Measurements from ENCODE around the gene SLC30A3. TPM values are rescaled to one million over a fixed set of nuclear protein-coding genes. Genes with fewer than 3 reads are reported as not detected.

The SLC30A3 gene
- total RNA-seq, 4 donors from 2014 or later: 0.20 TPM; not detected in 3

DNA sequence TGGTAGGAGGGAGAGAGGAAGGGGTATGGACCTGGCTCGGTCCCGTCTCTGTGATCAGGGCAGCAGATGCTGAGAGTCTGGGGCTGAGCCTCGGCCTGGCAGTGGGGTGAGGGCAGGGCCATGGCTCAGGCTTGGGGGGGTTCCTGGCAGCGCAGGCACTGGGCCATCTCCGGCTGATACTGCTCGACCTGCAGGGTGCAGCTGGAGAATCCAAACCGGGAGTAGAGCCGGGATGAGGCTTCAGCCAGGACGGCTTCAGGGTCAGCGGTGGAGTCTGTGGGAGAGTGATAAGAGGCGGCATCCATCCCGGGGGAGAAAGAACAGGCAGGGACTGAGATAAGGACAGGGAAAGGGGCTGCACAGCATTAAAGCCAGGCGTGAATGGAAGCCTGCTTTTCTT, 7.7 kb downstream of the SLC30A3 start:
- no peak overlapping the region for H3K4me3 ChIP-seq
- intact Hi-C loops (cut with DNase I; ENCODE audit: low total_unique reads) (no loop called here), in situ Hi-C loops (cut with MboI; ENCODE audit: low sequenced_read_pairs in 4 of 4) (no loop called here)
- TF ChIP-seq, protein P1, sequence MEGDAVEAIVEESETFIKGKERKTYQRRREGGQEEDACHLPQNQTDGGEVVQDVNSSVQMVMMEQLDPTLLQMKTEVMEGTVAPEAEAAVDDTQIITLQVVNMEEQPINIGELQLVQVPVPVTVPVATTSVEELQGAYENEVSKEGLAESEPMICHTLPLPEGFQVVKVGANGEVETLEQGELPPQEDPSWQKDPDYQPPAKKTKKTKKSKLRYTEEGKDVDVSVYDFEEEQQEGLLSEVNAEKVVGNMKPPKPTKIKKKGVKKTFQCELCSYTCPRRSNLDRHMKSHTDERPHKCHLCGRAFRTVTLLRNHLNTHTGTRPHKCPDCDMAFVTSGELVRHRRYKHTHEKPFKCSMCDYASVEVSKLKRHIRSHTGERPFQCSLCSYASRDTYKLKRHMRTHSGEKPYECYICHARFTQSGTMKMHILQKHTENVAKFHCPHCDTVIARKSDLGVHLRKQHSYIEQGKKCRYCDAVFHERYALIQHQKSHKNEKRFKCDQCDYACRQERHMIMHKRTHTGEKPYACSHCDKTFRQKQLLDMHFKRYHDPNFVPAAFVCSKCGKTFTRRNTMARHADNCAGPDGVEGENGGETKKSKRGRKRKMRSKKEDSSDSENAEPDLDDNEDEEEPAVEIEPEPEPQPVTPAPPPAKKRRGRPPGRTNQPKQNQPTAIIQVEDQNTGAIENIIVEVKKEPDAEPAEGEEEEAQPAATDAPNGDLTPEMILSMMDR (IDR thresholded peaks at IDR 0.05 in 4 of 5, conservative IDR thresholded peaks at IDR 0.05 in 1 of 5): no peak
- TF ChIP-seq POLR2A (IDR thresholded peaks at IDR 0.05): no peak
- no peaks in the 10 kb centered on the region for H3K36me3 ChIP-seq
- no peaks in the 10 kb centered on the region for H3K9me3 ChIP-seq
- H3K4me1 ChIP-seq: no peaks in the 10 kb centered on the region
- DNase-seq: no peak
- ATAC-seq: no peak
- H3K27me3 ChIP-seq: peaks cover 6 to 20% (median 15%) of the 10 kb centered on the region in 3 donors
- H3K27ac ChIP-seq: no peak overlapping the region

DNA sequence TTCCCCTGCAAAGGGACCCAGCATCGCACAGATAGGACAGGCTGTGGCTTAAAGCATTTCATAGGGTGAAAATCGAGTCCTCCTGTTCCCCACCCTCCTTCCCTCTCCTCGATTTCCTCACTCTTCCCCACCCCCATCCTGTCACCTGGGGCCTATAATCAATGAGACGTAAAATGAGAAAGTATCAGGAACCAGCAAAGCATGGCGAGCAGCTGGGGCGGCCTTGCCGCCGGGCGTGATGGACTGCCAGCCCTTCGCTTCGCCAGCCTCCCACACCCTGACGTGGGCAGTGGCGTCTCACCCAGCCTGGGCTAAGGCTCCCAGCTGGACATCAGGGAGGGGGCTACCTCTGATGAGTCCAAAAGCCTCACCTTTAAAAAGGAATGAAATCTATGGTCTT, 11.1 kb downstream of the SLC30A3 start:
- intact Hi-C loops (cut with DNase I; ENCODE audit: low total_unique reads): no loop called here
- TF ChIP-seq, protein P1 (IDR thresholded peaks at IDR 0.05 in 4 of 5, conservative IDR thresholded peaks at IDR 0.05 in 1 of 5): no peak
- no peak for TF ChIP-seq POLR2A (IDR thresholded peaks at IDR 0.05)
- no peak for DNase-seq
- H3K36me3 ChIP-seq: no peaks in the 10 kb centered on the region
- no peaks in the 10 kb centered on the region for H3K4me1 ChIP-seq
- H3K27me3 ChIP-seq: no peaks in the 10 kb centered on the region
- no peaks in the 10 kb centered on the region for H3K9me3 ChIP-seq
- in situ Hi-C loops (cut with MboI; ENCODE audit: low sequenced_read_pairs in 4 of 4): no loop called here
- ATAC-seq: no peak
- H3K27ac ChIP-seq: no peak overlapping the region
- no peak overlapping the region for H3K4me3 ChIP-seq

DNA sequence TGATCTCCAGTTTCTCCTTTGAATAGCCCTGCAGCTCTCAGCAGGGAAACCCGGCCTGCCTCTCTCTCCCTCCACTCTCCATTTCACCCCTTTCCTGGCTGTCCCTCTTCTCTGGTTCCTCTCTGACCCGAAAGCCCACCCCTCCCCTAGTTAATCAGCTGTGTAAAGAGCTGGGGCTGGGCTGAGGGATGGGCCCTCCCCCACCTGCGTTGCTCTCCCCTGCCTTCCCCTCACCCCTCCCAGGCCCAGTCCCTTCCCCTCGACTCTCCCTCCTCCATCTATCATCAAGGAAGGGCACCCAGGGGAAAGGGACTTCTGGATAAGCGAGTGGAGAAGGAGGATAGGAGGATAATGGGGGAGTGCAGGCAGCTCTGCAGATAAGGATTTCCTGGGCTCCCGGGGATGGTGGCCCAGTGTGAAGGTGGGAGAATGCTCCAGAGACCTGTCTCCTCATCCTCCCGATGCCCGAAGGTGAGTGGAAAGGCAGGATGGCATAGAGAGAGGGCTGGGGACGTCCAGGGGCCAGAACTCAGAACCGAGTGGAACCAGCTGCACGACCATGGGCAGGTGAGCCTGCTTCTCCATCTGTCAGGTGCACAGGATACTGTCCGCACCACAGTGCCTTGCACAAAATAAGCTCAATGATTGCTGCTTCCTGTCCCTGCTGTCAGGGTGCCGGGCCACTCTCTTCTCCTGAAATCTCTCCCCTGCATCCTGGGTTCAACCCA, 12.0 kb downstream of the SLC30A3 start:
- ATAC-seq (no peak), DNase-seq (no peak)
- H3K27me3 ChIP-seq: no peaks in the 10 kb centered on the region
- no peak for TF ChIP-seq POLR2A (IDR thresholded peaks at IDR 0.05)
- TF ChIP-seq, protein P1 (IDR thresholded peaks at IDR 0.05 in 4 of 5, conservative IDR thresholded peaks at IDR 0.05 in 1 of 5): no peak
- in situ Hi-C loops (cut with MboI; ENCODE audit: low sequenced_read_pairs in 4 of 4): no loop called here
- intact Hi-C loops (cut with DNase I; ENCODE audit: low total_unique reads): loop anchor here (1.0 kb wide), 2 partner anchors 29 to 41 kb away; no protein-coding TSS in a partner anchor
- H3K4me1 ChIP-seq: peaks cover 4 to 7% of the 10 kb centered on the region in 2 donors
- H3K4me3 ChIP-seq: no peak overlapping the region
- H3K36me3 ChIP-seq: no peaks in the 10 kb centered on the region
- H3K27ac ChIP-seq: no peak overlapping the region
- no peaks in the 10 kb centered on the region for H3K9me3 ChIP-seq

DNA sequence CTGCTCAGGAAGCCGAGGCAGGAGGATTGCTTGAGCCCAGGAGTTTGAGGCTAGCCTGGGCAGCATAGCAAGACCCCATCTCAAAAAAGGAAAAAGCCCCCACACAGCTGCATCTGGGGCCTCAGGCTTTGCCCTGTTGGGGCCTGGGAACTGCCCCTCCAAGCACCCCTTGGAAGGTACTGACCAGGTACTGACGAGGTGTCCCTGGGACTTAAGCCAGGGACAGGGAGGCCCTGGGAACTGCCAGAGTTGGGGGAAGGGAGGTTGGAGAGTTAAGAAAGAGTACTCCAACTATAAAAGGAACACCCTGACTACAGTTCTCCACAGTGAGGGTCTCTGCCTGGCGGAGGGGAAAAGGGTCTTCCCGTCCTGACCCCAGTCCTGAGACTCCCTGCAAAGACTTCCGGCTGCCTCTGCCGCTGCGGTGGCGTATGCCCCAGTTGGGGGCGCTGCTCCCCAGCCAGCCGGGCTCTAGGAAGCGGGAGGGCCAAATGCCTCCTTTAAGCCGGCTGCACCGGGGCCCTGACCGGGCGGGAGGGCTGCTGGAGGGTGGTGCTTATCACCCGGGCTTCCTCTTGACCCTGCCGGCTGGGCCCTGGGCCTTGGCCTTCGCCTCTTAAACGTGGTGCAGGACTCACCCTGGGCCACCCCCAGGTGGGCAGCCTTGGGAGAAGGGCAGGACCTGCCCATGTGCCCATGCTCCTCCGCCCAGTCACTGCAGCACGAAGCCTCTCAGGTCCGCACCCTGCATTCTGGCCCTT, 12.8 kb downstream of the SLC30A3 start:
- in situ Hi-C loops (cut with MboI; ENCODE audit: low sequenced_read_pairs in 4 of 4): no loop called here

More for the DNA sequence above, 12.8 kb downstream of the SLC30A3 start:
- TF ChIP-seq, protein P1 (IDR thresholded peaks at IDR 0.05 in 4 of 5, conservative IDR thresholded peaks at IDR 0.05 in 1 of 5): peak; percentile 67 to 84 (median 79)
- no peak for TF ChIP-seq POLR2A (IDR thresholded peaks at IDR 0.05)
- no peaks in the 10 kb centered on the region for H3K36me3 ChIP-seq
- H3K4me1 ChIP-seq: peaks cover 7% of the 10 kb centered on the region in 2 donors
- no peak overlapping the region for H3K27ac ChIP-seq
- H3K4me3 ChIP-seq: no peak overlapping the region
- peak in 1 of 2 donors; percentile 54 for DNase-seq
- H3K27me3 ChIP-seq: no peaks in the 10 kb centered on the region
- intact Hi-C loops (cut with DNase I; ENCODE audit: low total_unique reads): loop anchor here (1.0 kb wide), 2 partner anchors 30 to 42 kb away; no protein-coding TSS in a partner anchor
- peak; percentile 30 to 82 for ATAC-seq
- no peaks in the 10 kb centered on the region for H3K9me3 ChIP-seq

All from gastrocnemius medialis (tissue), 4 donors.